Left lobe of liver (tissue), 2 donors: Measurements from ENCODE around the gene CARMIL1. TPM values are rescaled to one million over a fixed set of nuclear protein-coding genes. Genes with fewer than 3 reads are reported as not detected.
A peak's percentile ranks its signal among the peaks of the same experiment; 100 is the strongest.

Experiments used
- ATAC-seq: fragments of 200-7000 bp; cut with Tn5 transposase; one replicate; pipeline ENCODE4 v1.9.1; 2020; ENCODE audit warnings: mild to moderate bottlenecking, moderate library complexity
- DNase-seq: peaks from one replicate; pipeline ENCODE4 v3.0.0-alpha.2; 2020; ENCODE audit warnings: low spot score
- total RNA-seq: library from RNA; stranded (reverse); gene quantifications from one replicate; pipeline ENCODE4 v1.2.1, GENCODE V29; 2021
- donor health status: DM: no; HTN: no; CAD: no; lungs with moderate emphysema.
- donor health status: DM: no; HTN: yes; CAD: no.

Gene CARMIL1
- total RNA-seq, 1 donor from 2014 or later, result 4.0 TPM

DNA sequence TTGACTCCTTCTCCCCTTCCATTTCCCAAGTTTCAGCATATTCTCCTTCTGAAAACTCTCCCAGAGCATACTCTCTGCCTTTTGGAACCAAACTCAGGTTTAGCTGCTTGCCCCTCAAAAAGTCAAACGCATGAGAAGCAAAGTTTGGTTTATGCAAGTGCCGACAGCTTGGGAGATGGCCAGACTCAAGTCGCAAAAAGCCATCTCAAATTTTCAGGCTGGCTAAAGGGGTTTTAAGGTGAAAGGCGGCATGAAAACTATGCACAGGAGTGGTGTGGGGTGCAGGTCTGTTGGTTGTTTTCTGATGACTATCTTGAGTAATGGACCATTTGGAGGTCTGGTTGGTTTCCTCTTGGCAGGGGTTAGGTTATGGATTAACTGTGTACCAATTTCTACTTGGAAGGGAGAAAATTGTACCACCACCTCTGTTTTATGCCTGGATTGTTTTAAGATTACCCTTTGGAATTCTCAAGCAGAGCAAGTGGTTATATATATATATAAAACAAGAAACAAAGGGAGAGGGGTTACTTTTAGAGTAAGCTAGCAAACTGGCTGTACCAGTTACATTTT is 320.4 kb downstream of the CARMIL1 start:
- ATAC-seq (no peak), DNase-seq (no peak)

DNA sequence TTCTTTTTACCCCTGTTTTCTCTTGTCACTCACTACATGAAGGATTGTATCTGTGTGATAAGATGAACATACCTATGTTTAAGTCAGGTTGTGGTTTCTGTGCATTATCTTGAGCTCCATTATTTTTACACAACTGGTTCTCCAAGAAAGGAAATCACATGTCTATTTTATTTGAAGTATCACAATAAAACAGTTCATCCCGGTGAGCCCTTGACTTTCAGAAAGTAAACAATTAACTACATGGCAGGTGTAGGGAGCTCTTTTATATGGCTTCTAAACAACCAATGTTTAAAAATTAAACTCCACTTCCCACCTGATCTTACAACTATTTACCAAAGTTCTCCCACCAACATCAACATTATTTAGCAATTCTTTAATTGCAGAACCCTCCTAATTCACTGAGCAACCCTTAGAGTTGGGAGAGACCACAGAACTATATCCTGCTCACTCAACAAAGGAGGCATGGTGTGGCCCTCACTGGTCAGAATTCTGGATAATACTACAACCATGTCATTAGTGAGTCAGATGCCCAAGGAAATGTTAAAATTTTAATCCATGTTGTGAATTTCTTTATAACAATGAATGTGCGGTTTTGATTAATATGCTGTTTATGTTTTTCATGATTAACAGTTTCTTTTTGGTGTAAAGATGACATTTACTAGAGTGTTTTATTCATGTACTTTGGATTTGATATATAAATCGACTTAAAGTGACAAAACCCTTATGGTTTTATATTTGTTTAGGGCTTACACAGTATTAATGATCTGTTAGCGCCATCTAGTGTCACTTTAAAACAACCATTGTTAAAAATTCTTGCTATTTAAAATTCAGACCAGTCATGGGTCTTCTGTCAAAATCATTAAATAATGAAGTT is 322.9 kb downstream of the CARMIL1 start:
- ATAC-seq, result peak; percentile 73

GRCh38 chr6:25602674-25602982 is 323.5 kb downstream of the CARMIL1 start:
- no peak for DNase-seq
- no peak for ATAC-seq

More for the DNA sequence above, 322.9 kb downstream of the CARMIL1 start:
- no peak for DNase-seq

GRCh38 chr6:25603251-25603650 is 324.1 kb downstream of the CARMIL1 start:
- ATAC-seq (no peak), DNase-seq (no peak)

- ATAC-seq (no peak), DNase-seq (no peak)
These were observed 327.0 kb downstream of the CARMIL1 start for GRCh38 chr6:25606151-25606550.

- no peak for ATAC-seq
- no peak for DNase-seq
These were observed 329.5 kb downstream of the CARMIL1 start for GRCh38 chr6:25608558-25609174.

DNA sequence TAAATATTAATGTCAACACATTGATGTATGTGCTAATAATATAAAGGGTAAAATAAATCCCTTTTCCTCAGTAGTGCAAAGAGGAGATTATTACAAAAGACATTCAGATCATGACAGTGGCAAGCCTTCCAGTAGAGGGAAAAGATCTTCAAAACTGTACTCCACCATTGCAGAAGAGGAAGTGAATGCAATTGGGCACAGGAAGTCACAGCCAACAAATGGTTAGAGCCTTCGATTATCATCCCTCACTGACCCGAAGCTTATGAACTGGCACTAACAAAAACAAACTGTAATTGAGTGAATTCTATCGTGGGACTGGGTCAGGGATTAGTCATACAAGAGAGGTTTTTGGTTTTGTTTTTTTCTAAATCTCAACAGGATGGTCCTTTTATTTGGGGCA is 333.5 kb downstream of the CARMIL1 start:
- ATAC-seq (no peak), DNase-seq (no peak)

DNA sequence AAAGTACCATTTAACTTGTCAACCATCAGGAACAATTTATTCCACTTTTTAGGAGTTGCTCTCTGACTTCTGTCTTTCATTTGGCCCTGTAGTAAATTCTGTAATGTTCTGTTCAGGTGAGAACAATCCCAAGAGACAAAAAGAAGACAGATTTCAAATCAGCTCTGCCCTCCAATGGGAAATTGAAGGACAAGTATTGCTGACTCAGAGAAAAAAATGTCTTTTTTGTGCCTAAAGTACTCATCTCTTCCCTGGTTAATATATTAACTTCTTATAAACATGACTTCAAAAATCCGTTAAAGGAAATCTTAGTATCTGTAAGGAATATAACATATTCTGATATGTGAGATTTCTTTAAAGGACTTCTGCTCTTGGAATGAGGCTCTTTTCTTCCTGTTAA is 334.2 kb downstream of the CARMIL1 start:
- no peak for ATAC-seq
- no peak for DNase-seq

DNA sequence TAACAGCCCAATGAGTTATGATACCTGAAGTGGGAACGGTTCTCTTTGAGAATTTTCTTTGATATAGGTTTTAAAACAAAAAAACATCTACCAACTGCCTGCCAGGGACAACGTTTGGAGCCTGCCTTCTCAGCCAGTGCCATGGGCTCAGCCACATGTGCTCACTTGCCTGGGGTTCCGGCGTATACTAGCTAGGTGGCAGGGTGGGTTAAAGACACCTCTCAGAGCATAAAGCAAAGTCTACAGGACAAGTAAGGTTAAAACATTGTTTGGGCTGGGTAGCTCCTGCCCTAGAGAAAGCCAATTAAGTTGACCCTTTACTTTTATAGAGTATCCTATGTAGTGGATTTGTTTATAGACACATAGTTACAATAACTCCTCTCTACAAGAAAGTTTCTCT is 334.9 kb downstream of the CARMIL1 start:
- no peak for ATAC-seq
- no peak for DNase-seq

- DNase-seq, result no peak
These were observed 336.3 kb downstream of the CARMIL1 start for GRCh38 chr6:25615471-25615870.

DNA sequence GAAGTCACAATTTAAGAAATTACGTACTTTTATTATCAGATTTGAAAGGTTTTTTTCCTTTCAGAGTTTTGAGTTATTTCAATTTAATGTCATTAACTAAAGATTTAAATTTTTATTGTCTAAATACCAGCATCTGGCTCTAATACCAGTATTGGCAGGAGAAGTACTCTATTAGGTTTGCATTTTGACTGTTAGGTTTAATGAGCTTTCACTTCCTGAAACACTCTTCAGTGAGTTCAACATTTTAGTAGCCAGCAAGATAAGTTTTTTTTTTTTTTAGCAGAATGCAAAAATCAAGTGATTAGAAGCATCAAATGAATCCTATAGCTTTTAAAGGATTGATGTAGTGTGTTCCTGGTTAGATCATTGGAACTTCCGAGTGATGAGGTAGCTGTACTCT is 338.8 kb downstream of the CARMIL1 start:
- ATAC-seq, result no peak
- no peak for DNase-seq

More at GRCh38 chr6:25615471-25615870, 336.3 kb downstream of the CARMIL1 start:
- ATAC-seq, result no peak

GRCh38 chr6:25619217-25619616 is 340.0 kb downstream of the CARMIL1 start:
- DNase-seq (no peak), ATAC-seq (no peak)

- ATAC-seq (peak; percentile 55), DNase-seq (no peak)
These were observed 341.2 kb downstream of the CARMIL1 start for GRCh38 chr6:25620391-25620790.

DNA sequence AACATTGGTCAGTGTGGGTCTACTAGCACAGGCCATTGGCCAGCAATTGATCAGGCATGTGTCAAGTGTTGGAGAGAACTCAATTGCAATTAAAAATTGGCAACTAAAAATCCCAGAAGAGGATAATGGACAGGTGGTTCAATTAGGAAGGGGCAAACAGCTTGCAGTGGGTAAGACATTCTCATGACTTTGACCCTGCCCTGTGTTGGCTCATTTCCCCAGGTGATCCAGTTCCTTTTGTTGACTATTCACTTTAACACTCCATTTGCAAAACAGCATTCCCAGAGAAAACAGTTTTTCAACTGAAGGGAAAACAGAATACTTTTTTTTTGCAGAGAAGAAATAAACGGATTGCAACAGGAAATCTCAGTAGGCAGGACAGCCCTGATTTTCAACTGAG is 343.9 kb downstream of the CARMIL1 start:
- ATAC-seq, result peak; percentile 34
- no peak for DNase-seq

DNA sequence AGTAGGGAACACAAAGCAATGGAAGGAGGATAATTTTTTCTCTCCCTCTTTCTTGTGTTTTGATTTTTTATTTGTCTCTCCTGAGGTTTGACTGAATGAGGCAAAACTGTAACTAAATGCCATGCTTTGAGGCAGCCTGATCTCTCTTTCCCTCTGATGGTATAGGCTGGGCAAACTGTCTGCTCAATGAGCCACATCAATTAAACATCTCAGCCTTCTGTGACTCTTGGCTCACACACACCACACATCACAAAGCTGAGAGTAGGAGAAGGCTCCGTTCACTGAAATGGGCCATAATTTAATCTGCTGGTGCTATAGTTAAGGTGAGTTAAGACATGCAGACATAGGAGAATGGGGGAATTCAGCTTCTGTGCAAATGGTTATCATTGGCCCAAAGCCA is 344.7 kb downstream of the CARMIL1 start:
- ATAC-seq, result no peak
- DNase-seq, result no peak

- no peak for DNase-seq
- no peak for ATAC-seq
These were observed 347.8 kb downstream of the CARMIL1 start for GRCh38 chr6:25627001-25627400.

DNA sequence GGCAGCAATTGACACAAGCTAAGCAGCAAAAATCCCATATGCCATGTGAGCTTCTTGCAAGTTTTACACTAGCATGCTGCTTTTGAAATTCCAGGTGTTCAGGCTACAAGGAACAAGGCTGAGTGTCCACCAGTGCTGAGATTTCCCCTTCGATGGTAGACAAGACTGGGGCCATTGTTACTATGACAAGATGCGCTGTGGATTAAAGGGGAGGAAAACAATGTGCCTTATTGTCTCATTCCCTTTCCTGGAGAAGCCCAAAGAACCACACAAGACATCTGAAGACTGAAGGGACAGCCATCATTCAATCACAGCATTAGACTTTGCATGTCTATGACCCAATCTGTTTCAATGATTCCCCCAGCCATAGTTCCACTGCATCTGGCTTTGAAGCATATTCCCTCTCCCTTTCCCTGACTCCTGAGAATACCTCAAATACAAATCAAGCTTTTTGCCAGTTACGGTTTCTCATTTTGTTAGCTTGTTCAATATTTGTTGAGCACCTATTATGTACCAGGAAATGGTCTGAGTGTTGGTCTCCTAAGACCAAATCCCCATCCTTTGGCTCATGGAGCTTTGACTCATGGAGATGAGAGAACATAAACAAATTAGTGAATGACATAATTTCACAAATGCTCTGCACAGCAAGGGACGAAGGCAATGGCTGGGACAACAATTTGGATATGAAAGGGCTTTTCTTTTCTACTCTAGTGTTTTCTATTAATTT is 349.5 kb downstream of the CARMIL1 start:
- ATAC-seq, result no peak

DNA sequence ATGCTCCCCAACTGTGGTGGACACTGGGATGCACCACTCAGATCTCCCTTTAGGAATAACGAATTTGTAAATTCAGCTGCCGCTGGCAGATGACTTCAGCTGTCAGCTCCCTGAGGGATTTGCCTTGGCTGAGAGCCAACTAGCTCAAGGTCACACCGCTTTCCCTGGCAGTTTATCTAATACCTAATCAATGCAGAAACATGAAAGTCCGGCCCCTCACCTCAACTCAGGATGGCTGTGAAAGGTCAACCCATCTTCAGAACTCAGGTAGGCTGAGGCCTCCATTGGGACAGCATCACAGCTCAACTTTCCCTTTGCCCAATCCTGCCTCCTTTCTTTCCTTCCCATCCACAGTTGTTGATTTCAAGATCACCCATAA is 350.0 kb downstream of the CARMIL1 start:
- DNase-seq (no peak), ATAC-seq (peak; percentile 36)

More for the DNA sequence above, 349.5 kb downstream of the CARMIL1 start:
- no peak for DNase-seq

- ATAC-seq (no peak), DNase-seq (no peak)
These were observed 351.5 kb downstream of the CARMIL1 start for GRCh38 chr6:25630508-25631278.

DNA sequence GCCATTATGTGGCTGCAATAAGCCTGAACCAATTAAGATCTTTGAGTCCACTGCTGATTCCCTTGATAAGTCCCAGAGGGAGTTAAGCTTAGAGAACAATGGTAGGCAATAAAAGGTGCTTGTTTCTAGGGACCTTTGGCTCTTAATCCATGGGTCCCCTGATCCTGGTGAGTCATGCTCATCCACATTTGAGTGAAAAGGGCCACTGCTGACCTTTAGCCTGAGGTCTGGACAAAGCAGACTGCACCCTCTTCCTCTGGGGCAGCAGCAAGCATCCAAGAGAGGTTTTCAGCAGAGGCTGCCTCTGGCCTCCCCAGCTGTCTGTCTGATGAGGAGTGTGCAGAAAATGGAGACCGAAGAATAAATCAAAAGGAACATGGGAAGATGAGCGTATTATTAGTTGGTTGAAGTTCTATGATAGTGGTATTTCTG is 356.7 kb downstream of the CARMIL1 start:
- ATAC-seq, result no peak
- DNase-seq, result no peak

- DNase-seq, result no peak
- no peak for ATAC-seq
These were observed 358.0 kb downstream of the CARMIL1 start for GRCh38 chr6:25637211-25637610.
